SK-MEL-5 (cell line): ENCODE results near the gene MCAM. TPM values are rescaled to one million over a fixed set of nuclear protein-coding genes. Genes with fewer than 3 reads are reported as not detected.

Experiments
- DNase-seq: peaks from one replicate; pipeline ENCODE4 v3.0.0-alpha.2; 2016; ENCODE audit warnings: low read depth, low spot score
- in situ Hi-C: cut with HindIII; loops from 2 replicates; pipeline ENCODE4 v1.10.0; 2016; ENCODE audit warnings: low sequenced_read_pairs, high pct_unique_total_duplicates, low pct_unique_long_range_greater_than_20kb
- total RNA-seq: library from RNA; depleted of rRNA; stranded (reverse); fragments of >200 nt; shearing (Covaris generic); gene quantifications from 2 replicates; pipeline ENCODE4 v1.2.3, GENCODE V29; 2014

The MCAM gene
- total RNA-seq, 1 experiment from 2014 or later, result 356 TPM

DNA sequence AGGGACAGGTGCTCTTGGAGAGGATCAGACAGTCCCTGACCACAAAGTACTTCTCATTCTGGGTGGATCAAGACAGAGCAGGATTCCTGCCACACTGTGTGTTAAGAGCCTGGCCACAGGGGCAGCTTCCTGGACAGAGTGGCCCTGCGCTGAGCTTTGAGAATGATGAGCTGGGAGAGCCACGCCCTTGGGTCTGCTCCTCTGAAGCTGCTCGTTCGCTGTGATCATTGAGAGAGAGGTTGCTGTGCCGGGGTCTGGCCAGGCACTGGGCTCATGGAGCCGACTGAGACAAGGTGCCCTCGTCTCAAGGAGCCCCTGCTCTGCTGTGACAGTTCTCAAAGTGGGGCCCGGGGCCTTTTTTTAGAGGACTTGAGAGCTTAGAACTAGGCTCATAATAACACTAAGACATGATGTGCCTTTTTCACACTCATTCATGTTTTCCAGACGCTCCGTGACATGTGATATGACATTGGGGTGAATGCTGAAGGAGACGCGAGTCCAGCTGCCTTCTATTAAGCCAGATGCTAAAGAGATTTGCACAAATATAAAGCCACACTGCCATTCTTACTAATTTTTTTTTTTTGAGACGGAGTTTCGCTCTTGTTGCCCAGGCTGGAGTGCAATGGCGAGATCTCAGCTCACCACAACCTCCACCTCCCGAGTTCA is 31.1 kb upstream of the MCAM start:
- in situ Hi-C loops, result no loop called here
- no peak for DNase-seq

DNA sequence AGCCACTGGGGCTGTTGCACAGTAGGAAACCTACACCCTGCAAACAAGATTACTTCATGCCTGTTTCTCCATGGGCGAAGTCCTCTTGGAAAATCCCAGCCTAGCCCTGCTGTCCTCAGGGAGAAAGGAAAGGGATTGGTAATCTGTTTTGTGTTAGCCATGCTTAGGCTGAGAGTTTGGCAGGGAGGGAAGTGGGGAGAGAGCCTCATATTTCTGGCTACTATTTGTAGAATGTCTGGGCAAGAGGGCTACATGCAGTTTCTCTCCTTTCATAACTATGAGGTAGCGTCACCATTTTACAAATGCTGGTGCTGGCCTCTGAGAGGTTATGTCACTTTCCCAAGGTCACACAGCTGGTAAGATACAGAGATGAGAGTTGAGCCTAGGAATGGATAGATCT is 30.3 kb upstream of the MCAM start:
- DNase-seq, result no peak
- in situ Hi-C loops, result no loop called here

DNA sequence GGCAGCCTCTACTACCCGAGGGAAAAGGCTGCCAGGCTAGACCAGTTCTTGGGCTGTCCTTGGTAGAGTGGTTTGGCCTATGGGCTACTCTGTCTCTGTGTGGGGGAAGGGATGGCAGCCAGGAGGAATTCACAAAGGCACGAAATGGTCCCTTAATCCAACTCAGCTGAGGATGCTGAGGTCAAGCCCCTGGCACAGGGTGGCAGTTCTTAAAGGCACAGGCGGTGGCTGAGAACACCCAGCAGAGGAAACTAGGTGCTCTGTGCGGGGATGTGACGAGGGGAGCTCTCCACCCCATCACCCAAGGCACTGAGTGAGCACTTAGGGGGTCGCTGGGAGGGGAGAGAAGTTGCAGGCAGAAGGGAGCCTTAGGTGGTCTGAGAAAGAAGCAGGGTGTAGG is 29.7 kb upstream of the MCAM start, which contains the start of gene MFRP:
MFRP (minus strand) TSS at position 101 of the 400 bp plus-strand sequence. CDS start 192 bp downstream, outside the sequence.
- DNase-seq, result no peak
- in situ Hi-C loops, result no loop called here

DNA sequence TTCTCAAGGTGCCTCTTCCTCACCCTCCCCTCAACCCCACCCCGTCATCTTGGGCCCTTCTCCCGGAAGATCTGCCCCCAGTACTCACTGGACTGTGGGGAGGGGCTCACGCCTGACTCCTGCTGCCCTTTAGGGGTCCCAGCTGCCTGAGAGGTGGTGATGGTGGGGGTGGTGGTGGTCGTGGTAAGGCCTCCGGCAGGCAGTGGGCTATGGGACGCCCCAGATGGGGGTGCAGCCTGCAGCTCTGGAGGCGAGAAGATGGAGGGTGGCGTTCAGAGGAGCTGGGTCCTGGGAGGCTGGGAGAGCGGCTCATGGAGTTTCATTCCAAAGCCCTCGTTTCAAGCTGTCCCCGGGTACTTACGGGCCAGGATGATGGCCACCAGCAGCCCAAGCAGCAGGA is 28.8 kb upstream of the MCAM start:
- DNase-seq, result no peak
- in situ Hi-C loops, result no loop called here

DNA sequence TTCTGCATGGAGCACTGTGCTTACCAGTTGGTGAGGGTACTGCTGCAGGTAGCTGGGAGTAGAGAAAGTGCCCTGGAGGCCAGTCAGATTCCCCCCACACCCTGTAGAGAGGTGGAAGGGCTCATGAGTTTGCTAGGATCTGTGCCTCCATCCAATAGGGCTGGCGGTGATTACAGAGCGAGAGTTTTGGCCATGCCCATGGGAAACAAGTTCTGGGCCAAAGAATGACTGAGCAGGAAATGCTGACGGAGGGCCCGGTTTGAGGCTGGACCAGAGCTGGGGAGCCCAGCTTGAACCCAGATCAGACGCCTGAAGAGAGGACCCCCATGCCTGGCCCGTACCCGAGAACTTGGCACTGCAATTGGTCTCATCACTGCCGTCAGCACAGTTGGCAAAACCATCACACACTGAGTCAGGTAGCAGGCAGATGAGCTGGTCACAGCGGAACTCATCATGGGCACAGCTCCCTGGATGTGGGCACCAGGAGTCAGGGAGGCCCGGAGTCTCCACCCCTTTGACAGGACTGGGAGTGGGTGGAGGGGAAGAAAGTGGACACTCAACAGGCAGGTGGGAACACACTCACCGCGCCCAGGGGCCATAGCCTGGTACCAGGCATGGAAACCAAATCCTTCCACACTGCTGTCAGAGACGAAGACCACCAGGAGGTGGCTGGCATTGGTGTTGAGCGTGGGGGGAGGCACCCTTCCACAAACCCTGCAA is 27.5 kb upstream of the MCAM start:
- in situ Hi-C loops, result no loop called here
- no peak for DNase-seq

DNA sequence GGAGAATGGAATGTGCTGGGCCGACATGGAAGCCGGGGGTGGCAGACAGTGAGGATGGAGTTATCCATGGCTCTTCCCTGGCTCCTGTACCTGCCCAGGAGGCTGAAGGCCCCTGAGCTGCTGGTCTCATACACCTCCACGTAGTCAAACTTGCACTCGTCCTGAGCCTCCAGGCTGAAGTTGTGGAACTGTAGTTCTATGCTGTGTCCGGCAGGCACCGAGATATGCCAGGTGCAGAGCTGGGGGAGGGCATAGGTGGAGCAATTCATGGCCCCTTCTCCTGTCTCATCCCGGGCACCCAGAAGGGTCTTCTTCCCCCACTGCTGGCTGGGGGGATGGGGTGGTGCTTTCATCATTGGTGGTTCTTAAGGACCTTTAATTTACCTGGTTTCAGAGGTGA is 26.8 kb upstream of the MCAM start:
- in situ Hi-C loops, result no loop called here
- DNase-seq, result no peak

DNA sequence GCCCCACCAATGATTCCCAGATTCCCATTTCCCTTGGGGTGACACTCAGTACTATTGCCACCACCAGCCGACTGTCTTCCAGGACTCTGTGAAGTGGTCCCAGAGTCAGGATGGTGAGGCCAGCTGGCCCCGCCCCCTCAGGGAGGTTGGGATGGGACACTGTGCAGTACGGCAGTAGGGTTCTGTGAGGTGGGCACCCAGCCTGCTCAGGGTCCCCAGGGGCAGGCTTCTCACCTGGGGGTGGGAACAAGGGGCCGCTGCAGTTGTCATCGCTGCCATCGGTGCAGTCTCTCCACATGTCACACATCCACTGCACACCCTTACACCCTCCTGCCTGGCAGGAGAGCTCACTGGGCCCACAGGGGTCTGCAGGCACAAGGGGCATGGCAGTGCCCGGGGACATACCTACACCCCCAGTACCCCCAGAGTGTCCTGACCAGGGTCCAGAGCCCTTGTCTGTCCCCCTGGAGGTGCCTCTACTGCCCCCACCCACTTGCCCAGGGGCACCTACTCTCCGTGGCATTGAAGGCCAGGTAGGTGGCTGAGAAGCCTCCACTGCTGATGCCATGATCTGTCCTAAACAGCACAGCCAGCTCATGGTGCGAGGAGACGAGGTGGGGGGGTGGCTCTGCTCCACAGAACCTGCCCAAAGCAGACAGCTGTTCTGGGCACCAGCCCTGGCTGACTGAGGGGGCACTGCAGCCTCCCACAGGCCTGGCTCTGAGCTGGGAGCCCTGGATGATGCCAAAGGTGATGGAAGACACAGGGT is 25.6 kb upstream of the MCAM start:
- in situ Hi-C loops, result no loop called here
- no peak for DNase-seq

DNA sequence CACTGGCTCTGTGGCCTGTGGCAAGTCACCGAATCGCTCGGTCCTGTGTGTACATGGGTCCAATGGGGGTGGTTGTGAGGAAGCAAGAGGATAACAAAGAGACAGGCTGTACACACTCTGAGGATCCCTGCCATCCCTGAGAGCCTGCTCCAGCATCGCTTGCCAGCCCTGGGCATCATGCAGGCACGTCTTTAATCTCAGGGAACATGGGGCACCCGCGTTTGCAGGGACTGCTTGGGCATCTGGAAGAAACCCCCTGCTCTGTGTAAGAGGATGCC is 25.0 kb upstream of the MCAM start:
- no peak for DNase-seq
- in situ Hi-C loops, result no loop called here

DNA sequence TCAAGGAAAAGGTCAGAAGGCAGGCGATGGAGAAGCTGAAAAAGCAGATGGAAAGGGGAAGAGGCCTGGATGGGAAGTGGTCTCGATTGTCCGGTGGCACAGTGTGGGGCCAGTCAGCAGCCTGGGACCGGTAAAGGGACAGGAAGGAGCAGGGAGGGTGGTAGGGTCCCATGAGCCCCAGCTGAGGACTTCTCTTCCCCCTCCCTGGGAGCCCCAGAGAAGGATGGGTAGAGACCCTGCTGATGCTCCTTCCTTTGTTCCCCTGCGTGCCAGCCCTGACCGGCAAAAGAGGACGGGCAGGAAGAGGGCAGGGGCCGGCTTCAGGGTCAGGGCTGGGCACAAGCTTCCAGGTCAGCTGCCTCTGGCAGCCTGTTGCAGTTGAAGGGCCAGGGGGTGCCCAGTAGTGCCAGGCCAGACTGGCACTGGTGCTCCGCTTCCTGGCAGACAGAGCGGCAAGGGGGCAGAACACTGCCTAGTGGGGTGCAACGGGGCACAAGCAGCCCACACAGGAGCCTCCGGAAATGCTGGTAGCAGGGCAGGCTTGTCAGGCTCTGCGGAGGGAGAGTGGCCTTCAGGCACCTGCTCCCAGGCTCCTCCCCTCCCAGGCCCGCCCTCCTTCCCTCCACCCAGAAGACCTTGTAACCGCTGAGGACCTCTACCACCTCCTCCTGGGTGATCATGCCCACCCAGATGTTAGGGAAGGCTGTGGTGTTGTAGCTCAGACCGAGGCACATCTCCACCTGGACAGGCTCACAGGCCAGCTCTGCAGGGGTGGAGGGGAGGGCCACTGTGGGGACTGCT is 24.5 kb upstream of the MCAM start:
- in situ Hi-C loops, result no loop called here
- no peak for DNase-seq

DNA sequence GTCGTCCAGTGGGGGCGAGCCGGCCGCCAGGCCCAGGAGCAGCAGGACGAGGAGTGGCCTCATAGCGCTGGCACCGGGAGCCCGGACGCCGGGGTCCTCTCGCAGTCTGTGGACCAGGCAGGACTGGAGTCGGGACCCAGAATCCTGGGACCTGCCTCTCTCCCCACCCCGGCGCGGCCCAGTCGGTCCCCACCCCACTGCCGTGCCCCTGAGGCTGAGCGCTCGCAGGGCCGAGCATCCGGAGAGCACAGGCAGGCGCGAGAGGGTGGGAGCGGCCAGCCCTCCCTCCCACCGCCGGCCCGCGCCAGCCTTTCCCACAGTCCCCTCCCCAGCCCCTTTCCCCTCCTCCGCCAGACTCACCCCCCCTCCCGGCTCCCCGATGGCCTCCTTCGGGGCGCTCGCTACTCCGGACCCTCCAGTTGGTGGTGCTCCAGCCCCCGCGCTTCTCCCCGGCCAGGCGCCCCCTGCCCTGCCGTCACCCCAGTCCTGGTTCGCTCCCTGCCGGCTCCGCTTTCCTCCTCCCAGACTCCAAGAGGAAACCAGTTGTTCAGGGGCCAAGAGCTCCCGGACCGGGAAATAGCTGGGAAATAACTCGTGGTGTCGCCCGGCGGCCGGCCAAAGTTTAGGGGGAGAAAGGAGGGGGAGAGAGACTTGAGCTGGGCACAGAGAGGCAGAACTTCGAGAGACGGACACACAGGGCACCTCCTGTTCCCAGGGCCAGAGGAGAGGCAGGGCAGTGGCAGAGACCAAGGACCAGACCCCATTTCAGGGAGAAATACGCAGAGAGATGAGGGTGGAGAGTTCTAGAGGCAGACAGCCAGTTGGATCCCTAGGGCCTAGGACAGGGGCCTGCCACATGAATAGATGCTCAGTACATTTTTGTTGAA is 23.6 kb upstream of the MCAM start, which contains the start of gene C1QTNF5:
C1QTNF5 (minus strand) TSS at position 549 of the 887 bp plus-strand sequence; CDS start at position 63, 486 bp downstream.
- in situ Hi-C loops, result no loop called here
- DNase-seq, result no peak

DNA sequence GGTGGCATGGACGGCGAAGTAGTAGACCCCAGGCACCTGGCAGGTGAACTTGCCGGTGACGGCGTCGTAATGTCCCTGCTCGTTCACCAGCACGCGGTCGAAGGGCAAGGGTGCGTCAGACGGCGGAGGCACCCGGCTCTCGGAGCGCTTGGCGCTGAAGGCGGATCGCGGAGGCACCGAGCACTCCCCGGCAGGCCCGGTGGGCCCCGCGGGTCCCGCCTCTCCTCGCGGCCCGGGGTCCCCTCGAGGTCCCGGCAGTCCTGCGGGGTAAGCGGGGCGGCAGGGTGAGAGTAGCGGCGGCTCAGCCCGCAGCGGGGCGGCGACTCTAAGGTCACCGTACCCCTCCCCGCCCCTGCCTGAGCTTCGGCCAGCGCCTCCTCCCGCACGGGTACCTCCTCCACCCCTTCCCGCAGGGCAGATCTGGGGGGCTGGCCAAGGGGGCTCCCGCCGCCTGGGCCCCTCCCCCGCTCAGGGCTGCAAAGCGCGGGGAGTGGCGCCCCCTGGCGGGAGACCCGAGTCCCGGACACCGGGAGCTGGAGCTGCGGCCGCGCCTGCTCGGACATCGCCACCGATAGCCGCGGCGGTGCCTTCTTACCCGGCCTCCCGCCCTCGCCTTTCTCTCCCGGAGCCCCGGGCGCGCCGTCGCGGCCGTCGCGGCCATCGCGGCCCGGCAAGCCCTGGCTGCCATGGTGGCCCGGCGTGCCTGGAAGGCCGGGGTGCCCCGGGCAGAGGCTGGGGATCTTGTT is 22.8 kb upstream of the MCAM start:
- in situ Hi-C loops, result no loop called here
- no peak for DNase-seq

DNA sequence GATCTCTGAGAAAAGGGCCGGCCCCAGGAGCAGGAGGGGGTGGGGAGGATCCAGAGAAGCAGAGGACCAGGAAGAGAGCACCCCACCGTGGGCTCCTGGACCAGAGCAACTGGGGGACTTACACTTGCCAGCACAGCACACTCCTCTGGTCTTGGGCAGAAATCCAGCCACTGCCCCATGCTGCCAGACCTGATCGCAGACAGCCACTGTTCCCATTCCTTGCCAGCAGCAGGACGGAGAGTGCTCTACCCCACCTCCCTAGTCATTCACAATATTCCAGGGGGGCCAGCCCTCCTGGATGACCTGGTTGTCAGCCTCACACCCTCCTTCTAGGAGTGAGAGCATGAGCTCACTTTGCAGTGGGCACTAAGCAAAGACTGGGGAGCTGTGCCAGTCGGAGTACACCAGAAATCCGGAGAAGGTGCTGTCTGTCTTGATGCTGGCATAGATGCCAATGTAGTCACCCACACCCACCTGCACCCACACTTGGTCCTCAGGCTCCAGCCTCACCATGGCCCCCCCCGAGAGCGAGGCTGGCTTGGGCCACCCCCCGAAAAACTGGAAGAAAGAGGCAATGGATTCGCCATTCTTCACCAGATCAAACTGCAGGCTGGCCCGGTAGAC is 22.1 kb upstream of the MCAM start:
- in situ Hi-C loops, result no loop called here
- DNase-seq, result no peak

DNA sequence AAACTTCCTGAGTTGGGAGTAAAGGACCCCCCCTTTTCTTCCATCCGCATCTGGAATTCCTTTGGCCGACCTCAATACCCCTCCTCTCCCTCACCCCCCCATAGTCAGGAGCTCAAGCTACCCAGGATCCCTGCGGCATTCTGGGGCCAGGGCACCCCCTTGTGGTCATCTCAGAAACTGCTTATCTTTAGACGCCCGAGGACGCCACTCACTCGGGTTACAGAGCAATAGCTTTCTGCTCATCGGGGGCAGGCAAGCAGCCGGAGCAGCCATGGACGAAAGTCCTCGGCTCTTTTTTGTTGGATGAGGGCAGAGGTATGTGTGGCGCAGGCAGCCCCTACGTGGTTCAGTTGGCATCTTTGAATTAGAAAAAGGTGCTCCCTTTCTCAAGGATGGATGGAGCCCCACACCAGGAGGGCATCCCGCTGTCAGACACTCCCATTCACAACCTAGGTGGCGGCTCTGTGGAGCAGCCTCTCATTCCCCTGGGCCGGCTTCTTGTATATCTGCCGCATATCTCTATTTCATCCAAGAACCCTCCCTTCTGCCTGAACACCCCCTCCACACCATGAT is 21.5 kb upstream of the MCAM start:
- peak; percentile 73 for DNase-seq
- in situ Hi-C loops, result no loop called here

DNA sequence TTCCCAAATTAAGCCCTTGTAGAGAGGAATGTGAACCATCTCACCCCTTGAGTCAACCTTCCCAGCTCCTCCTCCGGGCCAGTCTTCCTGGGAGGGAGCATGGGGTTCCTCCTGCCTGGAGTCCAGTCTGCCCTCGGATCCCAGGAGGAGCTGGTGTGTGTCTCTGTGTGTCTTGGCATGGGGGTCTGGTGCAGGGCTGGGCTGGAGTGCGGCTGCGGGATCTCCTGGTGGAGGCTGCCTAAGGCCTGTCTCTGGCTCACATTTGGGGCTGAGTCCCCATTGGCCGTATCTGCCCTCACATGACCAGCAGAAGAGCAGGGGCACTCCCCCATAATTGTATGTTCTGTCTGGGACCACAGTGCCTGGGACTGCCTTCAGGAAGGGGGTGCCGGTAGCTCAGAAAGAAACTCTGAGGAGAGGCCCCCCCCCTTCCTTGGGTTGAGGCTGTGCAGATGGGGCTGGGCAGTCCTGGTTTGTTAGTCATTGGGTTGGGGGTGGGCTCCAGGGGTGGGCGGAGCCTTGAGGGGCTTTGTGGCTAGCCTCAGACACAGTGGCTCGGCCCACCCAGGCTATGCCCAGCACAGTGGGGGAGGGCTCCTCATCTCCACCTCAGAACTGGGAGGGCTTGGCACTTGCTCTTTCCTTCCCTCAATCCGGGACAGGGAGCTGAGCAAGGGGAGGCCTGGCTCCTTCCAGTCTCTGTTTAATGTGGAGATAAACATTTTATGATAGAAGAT is 20.8 kb upstream of the MCAM start:
- in situ Hi-C loops, result no loop called here
- DNase-seq, result no peak

DNA sequence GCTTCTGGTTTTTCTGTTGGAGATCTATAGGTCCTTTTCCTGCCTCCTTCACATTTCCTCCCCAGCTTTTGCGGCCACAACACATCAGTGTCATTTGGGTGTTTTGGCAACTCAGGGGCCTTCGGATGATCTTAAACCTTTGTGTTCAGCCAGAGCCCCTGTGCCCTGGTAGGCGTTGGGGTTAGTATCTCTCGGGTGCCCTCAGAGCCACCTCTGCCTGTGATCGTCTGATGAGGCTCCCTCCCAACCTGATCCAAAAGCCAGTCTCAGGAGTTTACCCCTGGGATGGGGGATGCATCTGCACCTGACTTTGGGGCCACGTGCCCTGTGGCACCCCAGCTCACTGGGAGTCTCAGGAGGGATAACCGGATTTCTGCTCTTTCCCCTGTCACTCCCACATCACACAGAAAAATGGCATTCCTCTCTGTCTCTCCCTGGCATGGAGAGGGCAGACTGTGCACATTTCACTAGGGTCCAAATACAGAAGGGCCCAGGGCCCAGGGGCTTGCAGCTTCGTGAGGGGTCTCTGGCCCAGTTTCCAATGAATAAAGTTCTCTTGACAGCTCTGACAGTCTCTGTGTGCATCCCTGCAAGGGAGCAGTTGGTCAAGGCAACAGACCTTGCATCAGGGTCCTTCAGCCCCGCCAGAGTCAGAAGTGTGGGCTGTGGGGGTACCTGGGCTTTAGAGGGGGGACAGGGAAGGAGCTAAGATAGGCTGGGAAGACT is 20.0 kb upstream of the MCAM start:
- DNase-seq, result no peak
- in situ Hi-C loops, result no loop called here
